Upper lobe of left lung (tissue), 4 donors: ENCODE data around the gene LRRC8D.

Experiments used
- POLR2A ChIP-seq, 4 donors: fragments of 450-650 bp; IDR thresholded peaks; one replicate each; pipeline ENCODE4 v1.5.1; 2016 to 2017; ENCODE audit warnings: antibody characterized with exemption in 4 of 4, mild to moderate bottlenecking in 2 of 4
- POLR2AphosphoS5 ChIP-seq, 2 donors: sonication (generic); formaldehyde crosslinking; IDR thresholded peaks; one replicate each; pipeline ENCODE4 v1.5.1; 2017; ENCODE audit warnings: antibody characterized with exemption in 2 of 2
- TF ChIP-seq, protein P1 (sequence below), 6 experiments: fragments of 450-650 bp in 4 of 6; fragments of 200-600 bp in 2 of 6; sonication (generic) in 2 of 6; IDR thresholded peaks; one replicate each; pipeline ENCODE4 v1.5.1; 2016 to 2019; ENCODE audit warnings: antibody characterized with exemption in 6 of 6

DNA sequence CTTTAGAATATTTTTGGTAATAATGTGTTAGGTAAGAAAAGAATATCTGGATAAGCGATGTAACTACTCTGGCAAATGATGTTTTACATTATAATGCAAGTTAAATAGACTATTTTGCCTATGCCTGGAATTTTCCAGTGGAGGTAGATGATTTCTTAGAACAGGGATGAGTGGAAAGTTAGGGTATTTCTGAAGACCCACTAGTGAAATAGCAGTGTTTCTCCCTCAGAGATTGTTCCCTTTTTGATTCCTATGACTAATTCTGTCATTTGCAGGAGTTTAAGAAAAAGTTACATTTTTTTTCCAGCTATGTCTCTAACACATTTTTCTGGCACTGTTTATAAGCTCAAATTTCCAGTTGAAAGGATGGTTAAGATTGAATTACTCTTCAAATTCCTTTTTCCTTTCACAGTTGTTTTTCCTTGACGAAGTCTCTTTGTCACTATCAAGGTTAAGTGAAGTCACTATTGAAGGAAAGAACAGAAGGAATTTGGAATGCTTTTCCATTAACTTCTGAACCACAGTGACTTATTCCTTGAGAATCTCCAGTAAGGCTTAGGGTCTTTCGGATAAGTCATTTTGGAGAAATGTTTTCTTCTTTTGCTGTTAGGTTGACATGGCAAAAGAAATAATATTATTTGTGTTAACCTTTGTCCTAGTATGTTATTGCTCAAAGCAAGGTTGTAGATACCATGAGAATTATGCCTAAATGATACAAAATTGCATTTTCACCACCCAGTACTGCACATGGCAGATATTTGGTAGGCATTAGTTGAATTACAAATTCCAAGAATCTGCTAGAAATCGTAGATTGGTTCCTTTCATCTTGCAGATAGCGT, 131.2 kb downstream of the LRRC8D start:
- TF ChIP-seq, protein P1, sequence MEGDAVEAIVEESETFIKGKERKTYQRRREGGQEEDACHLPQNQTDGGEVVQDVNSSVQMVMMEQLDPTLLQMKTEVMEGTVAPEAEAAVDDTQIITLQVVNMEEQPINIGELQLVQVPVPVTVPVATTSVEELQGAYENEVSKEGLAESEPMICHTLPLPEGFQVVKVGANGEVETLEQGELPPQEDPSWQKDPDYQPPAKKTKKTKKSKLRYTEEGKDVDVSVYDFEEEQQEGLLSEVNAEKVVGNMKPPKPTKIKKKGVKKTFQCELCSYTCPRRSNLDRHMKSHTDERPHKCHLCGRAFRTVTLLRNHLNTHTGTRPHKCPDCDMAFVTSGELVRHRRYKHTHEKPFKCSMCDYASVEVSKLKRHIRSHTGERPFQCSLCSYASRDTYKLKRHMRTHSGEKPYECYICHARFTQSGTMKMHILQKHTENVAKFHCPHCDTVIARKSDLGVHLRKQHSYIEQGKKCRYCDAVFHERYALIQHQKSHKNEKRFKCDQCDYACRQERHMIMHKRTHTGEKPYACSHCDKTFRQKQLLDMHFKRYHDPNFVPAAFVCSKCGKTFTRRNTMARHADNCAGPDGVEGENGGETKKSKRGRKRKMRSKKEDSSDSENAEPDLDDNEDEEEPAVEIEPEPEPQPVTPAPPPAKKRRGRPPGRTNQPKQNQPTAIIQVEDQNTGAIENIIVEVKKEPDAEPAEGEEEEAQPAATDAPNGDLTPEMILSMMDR (IDR thresholded peaks at IDR 0.05), result no peak
- TF ChIP-seq POLR2A (IDR thresholded peaks at IDR 0.05) (no peak), POLR2AphosphoS5 (IDR thresholded peaks at IDR 0.05) (no peak)
